Activated T-helper 2 cell treated with anti-CD3 and anti-CD28 coated beads, Interferon-gamma antibody, Interleukin-2, Interleukin-4, amounts not matched to agents 10 μg/mL and 5 μg/mL and 100 μg/mL, durations not matched to agents 14 hours and 24 hours and 36 hours (primary cell): ENCODE data around the gene IFT80. TPM values are rescaled to one million over a fixed set of nuclear protein-coding genes. Genes with fewer than 3 reads are reported as not detected.

ENCODE experiments used
- DNase-seq: peaks from one replicate; pipeline ENCODE4 v3.0.0; 2021; ENCODE audit warnings: low spot score
- H3K27ac Mint-ChIP-seq: one replicate; pipeline ENCODE4 v1.8.0; 2021; ENCODE audit warnings: mixed read lengths
- H3K27me3 Mint-ChIP-seq: one replicate; pipeline ENCODE4 v1.8.0; 2021; ENCODE audit warnings: low read depth, mixed read lengths
- H3K36me3 Mint-ChIP-seq: one replicate; pipeline ENCODE4 v1.8.0; 2021; ENCODE audit warnings: low read depth, mixed read lengths
- H3K4me1 Mint-ChIP-seq: one replicate; pipeline ENCODE4 v1.8.0; 2021; ENCODE audit warnings: low read depth, mixed read lengths
- H3K4me3 Mint-ChIP-seq: one replicate; pipeline ENCODE4 v1.8.0; 2021; ENCODE audit warnings: low read depth, mild to moderate bottlenecking, moderate library complexity, mixed read lengths
- H3K9me3 Mint-ChIP-seq: one replicate; pipeline ENCODE4 v1.8.0; 2021; ENCODE audit warnings: mixed read lengths
- intact Hi-C: fragments of 100-400 bp; cut with micrococcal nuclease; formaldehyde crosslinking; loops from one replicate; pipeline ENCODE4 v1.15.1; 2023
- total RNA-seq: library from RNA; stranded (reverse); gene quantifications from 2 replicates; pipeline ENCODE4 v1.2.3, GENCODE V29; 2022

Gene IFT80
- total RNA-seq, 1 donor from 2014 or later: 19.2 TPM

- no peak overlapping the region for H3K27ac Mint-ChIP-seq
- no peaks in the 10 kb centered on the region for H3K9me3 Mint-ChIP-seq
- H3K36me3 Mint-ChIP-seq: peaks cover 82% of the 10 kb centered on the region
- no peak overlapping the region for H3K4me3 Mint-ChIP-seq
- intact Hi-C loops: loop anchor here (1.0 to 5.0 kb wide), 5 partner anchors 12 to 425 kb away; partner anchors contain the start of gene IL12A
- no peaks in the 10 kb centered on the region for H3K27me3 Mint-ChIP-seq
- H3K4me1 Mint-ChIP-seq: peaks cover 51% of the 10 kb centered on the region
- DNase-seq: peak; percentile 60
Observed at GRCh38 chr3:160413613-160414248, 14.7 kb upstream of the IFT80 start.

- intact Hi-C loops: loop anchor here (5.0 kb wide), 1 partner anchor 380 kb away; no protein-coding TSS in a partner anchor
- Mint-ChIP-seq H3K27ac (no peak overlapping the region), H3K27me3 (no peaks in the 10 kb centered on the region), H3K9me3 (no peaks in the 10 kb centered on the region), H3K4me1 (peaks cover 54% of the 10 kb centered on the region), H3K4me3 (no peak overlapping the region), H3K36me3 (peaks cover 83% of the 10 kb centered on the region)
- no peak for DNase-seq
Observed at GRCh38 chr3:160412477-160412876, 13.5 kb upstream of the IFT80 start.

- Mint-ChIP-seq H3K27me3 (no peaks in the 10 kb centered on the region), H3K27ac (no peak overlapping the region), H3K4me1 (peaks cover 51% of the 10 kb centered on the region), H3K9me3 (no peaks in the 10 kb centered on the region), H3K36me3 (peaks cover 78% of the 10 kb centered on the region), H3K4me3 (no peak overlapping the region)
- DNase-seq: no peak
- intact Hi-C loops: loop anchor here (1.0 to 5.0 kb wide), 2 partner anchors 10 to 378 kb away; no protein-coding TSS in a partner anchor
Observed at GRCh38 chr3:160409812-160410610, 11.0 kb upstream of the IFT80 start.

GRCh38 chr3:160403796-160404470 lies 4.9 kb upstream of the IFT80 start:
- DNase-seq: no peak
- Mint-ChIP-seq H3K4me1 (peaks cover 46% of the 10 kb centered on the region), H3K27me3 (no peaks in the 10 kb centered on the region), H3K9me3 (no peaks in the 10 kb centered on the region), H3K27ac (peak overlapping the region; percentile 69), H3K4me3 (peak overlapping the region; percentile 92), H3K36me3 (peaks cover 81% of the 10 kb centered on the region)
- intact Hi-C loops: loop anchor here (5.0 kb wide), 1 partner anchor 177 kb away; the partner anchor contains the start of gene C3orf80

GRCh38 chr3:160403028-160403545 lies 4.1 kb upstream of the IFT80 start:
- H3K4me3 Mint-ChIP-seq: peak overlapping the region; percentile 92
- H3K4me1 Mint-ChIP-seq: peaks cover 46% of the 10 kb centered on the region
- peak overlapping the region; percentile 68 for H3K27ac Mint-ChIP-seq
- H3K36me3 Mint-ChIP-seq: peaks cover 73% of the 10 kb centered on the region
- H3K27me3 Mint-ChIP-seq: no peaks in the 10 kb centered on the region
- intact Hi-C loops: loop anchor here (5.0 kb wide), 1 partner anchor 176 kb away; the partner anchor contains the start of gene C3orf80
- no peaks in the 10 kb centered on the region for H3K9me3 Mint-ChIP-seq
- DNase-seq: no peak

- intact Hi-C loops: loop anchor here (5.0 kb wide), 1 partner anchor 175 kb away; the partner anchor contains the start of gene C3orf80
- peak overlapping the region; percentile 67 for H3K27ac Mint-ChIP-seq
Observed at GRCh38 chr3:160402221-160403027, 3.4 kb upstream of the IFT80 start.

GRCh38 chr3:160401291-160402095 lies 2.5 kb upstream of the IFT80 start:
- Mint-ChIP-seq H3K27ac (peak overlapping the region; percentile 75), H3K4me1 (peaks cover 44% of the 10 kb centered on the region), H3K36me3 (peaks cover 61% of the 10 kb centered on the region), H3K9me3 (no peaks in the 10 kb centered on the region), H3K27me3 (no peaks in the 10 kb centered on the region), H3K4me3 (peak overlapping the region; percentile 92)
- no peak for DNase-seq
- intact Hi-C loops: loop anchor here (1.0 to 5.0 kb wide), 2 partner anchors 12 to 174 kb away; partner anchors contain the start of gene C3orf80

More at GRCh38 chr3:160402221-160403027, 3.4 kb upstream of the IFT80 start:
- peak overlapping the region; percentile 92 for H3K4me3 Mint-ChIP-seq
- no peaks in the 10 kb centered on the region for H3K9me3 Mint-ChIP-seq
- H3K4me1 Mint-ChIP-seq: peaks cover 43% of the 10 kb centered on the region
- no peaks in the 10 kb centered on the region for H3K27me3 Mint-ChIP-seq
- no peak for DNase-seq
- H3K36me3 Mint-ChIP-seq: peaks cover 67% of the 10 kb centered on the region

GRCh38 chr3:160400702-160401150 lies 1.7 kb upstream of the IFT80 start:
- H3K36me3 Mint-ChIP-seq: peaks cover 53% of the 10 kb centered on the region
- intact Hi-C loops: loop anchor here (1.0 to 5.0 kb wide), 3 partner anchors 10 to 173 kb away; partner anchors contain the start of gene C3orf80
- no peaks in the 10 kb centered on the region for H3K9me3 Mint-ChIP-seq
- peaks cover 44% of the 10 kb centered on the region for H3K4me1 Mint-ChIP-seq
- H3K4me3 Mint-ChIP-seq: peak overlapping the region; percentile 92
- peak overlapping the region; percentile 99 for H3K27ac Mint-ChIP-seq
- H3K27me3 Mint-ChIP-seq: no peaks in the 10 kb centered on the region
- DNase-seq: peak; percentile 19

- intact Hi-C loops: loop anchor here (1.0 to 5.0 kb wide), 2 partner anchors 10 to 173 kb away; partner anchors contain the start of gene C3orf80
- Mint-ChIP-seq H3K9me3 (no peaks in the 10 kb centered on the region), H3K36me3 (peaks cover 49% of the 10 kb centered on the region), H3K4me3 (peak overlapping the region; percentile 92), H3K4me1 (peaks cover 46% of the 10 kb centered on the region), H3K27me3 (no peaks in the 10 kb centered on the region), H3K27ac (peak overlapping the region; percentile 99)
- DNase-seq: peak; percentile 39
Observed at GRCh38 chr3:160400030-160400701, 1.1 kb upstream of the IFT80 start.

- peaks cover 38% of the 10 kb centered on the region for H3K4me1 Mint-ChIP-seq
- peak overlapping the region; percentile 99 for H3K27ac Mint-ChIP-seq
- no peaks in the 10 kb centered on the region for H3K9me3 Mint-ChIP-seq
- no peaks in the 10 kb centered on the region for H3K27me3 Mint-ChIP-seq
- DNase-seq: no peak
- peak overlapping the region; percentile 92 for H3K4me3 Mint-ChIP-seq
- peaks cover 35% of the 10 kb centered on the region for H3K36me3 Mint-ChIP-seq
- intact Hi-C loops: loop anchor here (1.0 to 5.0 kb wide), 3 partner anchors 51 to 371 kb away; partner anchors contain the start of genes KPNA4 and TRIM59
Observed at GRCh38 chr3:160398820-160399124, 253 bp downstream of the IFT80 start.
